Measurements from ENCODE around the gene SULF2.
"Not testable (repeated sequence)": the region's sequence is repeated elsewhere in the genome, so short reads cannot be mapped to it uniquely, and the experiment has no call there.

Gene SULF2

GRCh38 chr20:47785311-47785853, at the start of gene SULF2:
TSS of gene SULF2 (minus strand) at chr20:47785481. CDS start at chr20:47757363, 28,118 bp downstream.
- DNase-seq (ENCODE audit: low spot score) = no peak

GRCh38 chr20:47831675-47832074, 46.4 kb upstream of the SULF2 start:
- not testable (repeated sequence) for DNase-seq (ENCODE audit: low spot score)

- not testable (repeated sequence) for DNase-seq (ENCODE audit: low spot score)
Observed at GRCh38 chr20:47826716-47827115, 41.4 kb upstream of the SULF2 start.

- not testable (repeated sequence) for DNase-seq (ENCODE audit: low spot score)
Observed at GRCh38 chr20:47826006-47826405, 40.7 kb upstream of the SULF2 start.

GRCh38 chr20:47825011-47825762, 39.9 kb upstream of the SULF2 start:
- no peak for DNase-seq (ENCODE audit: low spot score)

- not testable (repeated sequence) for DNase-seq (ENCODE audit: low spot score)
Observed at GRCh38 chr20:47823941-47824340, 38.7 kb upstream of the SULF2 start.

- no peak for DNase-seq (ENCODE audit: low spot score)
Observed at GRCh38 chr20:47821481-47822100, 36.3 kb upstream of the SULF2 start.

GRCh38 chr20:47818996-47819609, 33.8 kb upstream of the SULF2 start:
- DNase-seq (ENCODE audit: low spot score) = no peak

GRCh38 chr20:47818466-47818865, 33.2 kb upstream of the SULF2 start:
- no peak for DNase-seq (ENCODE audit: low spot score)

GRCh38 chr20:47818016-47818415, 32.7 kb upstream of the SULF2 start:
- no peak for DNase-seq (ENCODE audit: low spot score)

GRCh38 chr20:47817573-47817972, 32.3 kb upstream of the SULF2 start:
- no peak for DNase-seq (ENCODE audit: low spot score)

- DNase-seq (ENCODE audit: low spot score) = no peak
Observed at GRCh38 chr20:47816487-47817451, 31.5 kb upstream of the SULF2 start.

GRCh38 chr20:47815866-47816265, 30.6 kb upstream of the SULF2 start:
- DNase-seq (ENCODE audit: low spot score) = no peak

GRCh38 chr20:47815416-47815806, 30.1 kb upstream of the SULF2 start:
- no peak for DNase-seq (ENCODE audit: low spot score)

GRCh38 chr20:47814632-47815415, 29.5 kb upstream of the SULF2 start:
- no peak for DNase-seq (ENCODE audit: low spot score)

GRCh38 chr20:47810721-47811347, 25.6 kb upstream of the SULF2 start:
- DNase-seq (ENCODE audit: low spot score) = no peak

GRCh38 chr20:47810116-47810677, 24.9 kb upstream of the SULF2 start:
- no peak for DNase-seq (ENCODE audit: low spot score)

GRCh38 chr20:47809161-47809960, 24.1 kb upstream of the SULF2 start:
- no peak for DNase-seq (ENCODE audit: low spot score)

- DNase-seq (ENCODE audit: low spot score) = no peak
Observed at GRCh38 chr20:47805951-47806350, 20.7 kb upstream of the SULF2 start.
